ENCODE results near the gene TBL1X.

The TBL1X gene

DNA sequence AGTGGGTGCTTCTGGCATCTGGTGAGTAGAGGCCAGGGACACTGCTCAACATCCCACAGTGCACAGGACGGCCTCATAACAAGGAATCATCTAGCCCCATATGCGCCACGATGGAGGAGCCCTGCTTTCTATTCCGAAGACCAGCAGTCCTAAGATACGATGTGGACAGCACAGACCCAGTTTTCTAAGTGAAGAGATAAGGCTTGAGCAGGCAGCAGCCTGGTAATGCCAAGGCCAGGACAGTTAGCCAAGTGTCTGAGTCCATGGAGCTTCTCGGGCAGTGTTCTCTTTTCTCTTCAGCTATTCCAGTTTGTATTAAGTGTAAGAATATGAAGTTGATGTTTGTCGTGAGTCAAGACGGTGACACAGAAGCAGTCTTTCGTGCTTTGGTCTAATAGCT, 112.7 kb downstream of the TBL1X start:
- Histone ChIP-seq H3K9me3 (no peaks in the 10 kb centered on the region), H3K36me3 (no peaks in the 10 kb centered on the region), H3K27ac (no peak overlapping the region), H3K27me3 (no peaks in the 10 kb centered on the region), H3K4me1 (ENCODE audit: control insufficient read depth in 1 of 2, insufficient read depth in 1 of 2, low read depth in 1 of 2, low read length in 1 of 2) (peaks cover 3 to 13% of the 10 kb centered on the region in 2 experiments), H3K4me3 (ENCODE audit: low read depth in 1 of 2, low read length in 1 of 2) (no peak overlapping the region)
- TF ChIP-seq, protein P1, sequence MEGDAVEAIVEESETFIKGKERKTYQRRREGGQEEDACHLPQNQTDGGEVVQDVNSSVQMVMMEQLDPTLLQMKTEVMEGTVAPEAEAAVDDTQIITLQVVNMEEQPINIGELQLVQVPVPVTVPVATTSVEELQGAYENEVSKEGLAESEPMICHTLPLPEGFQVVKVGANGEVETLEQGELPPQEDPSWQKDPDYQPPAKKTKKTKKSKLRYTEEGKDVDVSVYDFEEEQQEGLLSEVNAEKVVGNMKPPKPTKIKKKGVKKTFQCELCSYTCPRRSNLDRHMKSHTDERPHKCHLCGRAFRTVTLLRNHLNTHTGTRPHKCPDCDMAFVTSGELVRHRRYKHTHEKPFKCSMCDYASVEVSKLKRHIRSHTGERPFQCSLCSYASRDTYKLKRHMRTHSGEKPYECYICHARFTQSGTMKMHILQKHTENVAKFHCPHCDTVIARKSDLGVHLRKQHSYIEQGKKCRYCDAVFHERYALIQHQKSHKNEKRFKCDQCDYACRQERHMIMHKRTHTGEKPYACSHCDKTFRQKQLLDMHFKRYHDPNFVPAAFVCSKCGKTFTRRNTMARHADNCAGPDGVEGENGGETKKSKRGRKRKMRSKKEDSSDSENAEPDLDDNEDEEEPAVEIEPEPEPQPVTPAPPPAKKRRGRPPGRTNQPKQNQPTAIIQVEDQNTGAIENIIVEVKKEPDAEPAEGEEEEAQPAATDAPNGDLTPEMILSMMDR (IDR thresholded peaks at IDR 0.05), result no peak

DNA sequence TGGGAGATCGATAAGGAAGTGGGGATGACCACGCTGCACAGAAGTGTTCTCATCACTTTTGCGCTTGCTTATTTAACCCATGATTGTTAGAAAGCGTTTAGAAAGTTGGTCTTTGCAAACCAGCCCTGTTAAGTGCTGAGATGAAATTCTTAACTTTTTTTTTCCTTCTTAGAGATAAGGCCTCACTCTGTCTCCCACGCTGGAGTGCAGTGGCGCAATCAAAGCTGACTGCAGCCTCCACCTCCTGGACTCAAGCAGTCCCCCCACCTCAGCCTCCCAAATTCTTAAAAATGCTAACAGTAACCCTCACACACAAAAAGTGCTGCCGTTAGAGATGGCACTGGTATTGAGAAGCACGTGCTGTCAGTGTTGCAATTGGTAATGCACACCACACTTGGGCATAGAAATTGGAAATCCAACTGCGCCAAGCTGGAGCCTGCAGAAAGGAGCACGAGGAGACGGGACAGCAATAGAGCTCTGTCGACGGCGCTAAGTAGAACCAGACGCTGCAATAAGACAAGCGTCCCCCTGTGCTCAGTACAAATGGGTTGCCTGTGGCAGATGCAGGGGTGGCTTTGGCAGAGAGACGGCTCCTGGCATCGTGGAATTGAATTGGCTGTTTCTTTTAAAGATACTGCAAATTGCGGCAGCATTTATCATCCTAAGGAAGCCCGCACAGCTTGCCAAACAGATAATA, 113.4 kb downstream of the TBL1X start:
- Histone ChIP-seq H3K4me3 (ENCODE audit: low read depth in 1 of 2, low read length in 1 of 2) (no peak overlapping the region), H3K27ac (no peak overlapping the region), H3K27me3 (no peaks in the 10 kb centered on the region), H3K9me3 (no peaks in the 10 kb centered on the region), H3K4me1 (ENCODE audit: control insufficient read depth in 1 of 2, insufficient read depth in 1 of 2, low read depth in 1 of 2, low read length in 1 of 2) (peaks cover 3 to 13% of the 10 kb centered on the region in 2 experiments), H3K36me3 (no peaks in the 10 kb centered on the region)
- TF ChIP-seq, protein P1 (IDR thresholded peaks at IDR 0.05), result no peak

DNA sequence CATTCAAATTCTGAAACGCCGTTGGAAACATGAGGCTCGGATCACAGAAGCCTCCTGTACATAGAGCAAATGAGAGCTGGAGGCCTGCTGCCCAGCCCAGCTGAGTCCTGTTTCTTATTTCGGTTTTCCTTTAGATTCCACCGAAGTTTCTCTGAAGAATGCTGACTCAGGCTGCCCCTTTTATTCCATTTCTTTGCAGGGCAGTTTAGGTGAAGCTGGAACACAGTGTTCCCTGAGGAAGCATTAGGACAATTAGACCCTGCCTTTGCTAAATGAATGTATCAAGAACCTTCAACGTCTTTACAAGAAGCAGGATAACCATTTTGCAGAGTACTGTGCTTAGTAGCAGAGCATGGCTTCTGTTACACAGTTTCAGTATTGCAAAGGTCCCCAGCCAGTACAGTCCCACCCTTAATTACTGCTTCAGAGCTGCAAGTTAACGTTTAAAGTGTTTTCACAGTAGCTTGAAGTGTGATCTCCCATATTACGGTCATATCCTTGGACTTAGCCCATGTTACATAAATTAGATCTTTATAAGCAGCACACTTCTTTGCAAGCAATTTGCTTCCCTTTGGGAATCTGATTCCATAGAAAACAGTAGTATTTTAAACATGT, 117.0 kb downstream of the TBL1X start:
- Histone ChIP-seq H3K36me3 (no peaks in the 10 kb centered on the region), H3K27ac (no peak overlapping the region), H3K27me3 (no peaks in the 10 kb centered on the region), H3K9me3 (no peaks in the 10 kb centered on the region), H3K4me1 (ENCODE audit: control insufficient read depth in 1 of 2, insufficient read depth in 1 of 2, low read depth in 1 of 2, low read length in 1 of 2) (peaks cover 3 to 13% of the 10 kb centered on the region in 2 experiments), H3K4me3 (ENCODE audit: low read depth in 1 of 2, low read length in 1 of 2) (no peak overlapping the region)
- TF ChIP-seq, protein P1 (IDR thresholded peaks at IDR 0.05), result no peak

DNA sequence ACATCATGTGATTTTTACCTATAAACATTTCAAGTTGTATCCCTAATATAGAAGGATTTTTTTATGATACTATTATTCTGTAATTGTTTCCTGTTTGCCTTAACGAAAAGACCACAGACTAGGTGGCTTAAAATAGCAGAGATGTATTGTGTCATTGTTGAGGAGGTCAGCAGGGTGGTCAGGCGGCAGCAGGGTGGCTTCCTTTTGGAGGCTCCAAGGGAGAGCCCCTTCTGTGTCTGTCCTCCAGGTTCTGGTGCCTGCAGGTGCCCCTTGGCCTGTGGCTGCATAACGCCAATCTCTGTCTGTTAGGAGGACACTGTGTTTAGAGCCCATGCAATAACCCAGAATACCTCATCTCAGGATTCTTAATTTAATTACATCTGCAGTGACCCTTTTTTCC, 118.1 kb downstream of the TBL1X start:
- no peaks in the 10 kb centered on the region for H3K36me3 ChIP-seq
- no peak overlapping the region for H3K27ac ChIP-seq
- H3K9me3 ChIP-seq, result no peaks in the 10 kb centered on the region
- H3K27me3 ChIP-seq, result no peaks in the 10 kb centered on the region
- no peak overlapping the region for H3K4me3 ChIP-seq (ENCODE audit: low read depth in 1 of 2, low read length in 1 of 2)
- TF ChIP-seq, protein P1 (IDR thresholded peaks at IDR 0.05), result no peak
- peaks cover 3 to 13% of the 10 kb centered on the region in 2 experiments for H3K4me1 ChIP-seq (ENCODE audit: control insufficient read depth in 1 of 2, insufficient read depth in 1 of 2, low read depth in 1 of 2, low read length in 1 of 2)

DNA sequence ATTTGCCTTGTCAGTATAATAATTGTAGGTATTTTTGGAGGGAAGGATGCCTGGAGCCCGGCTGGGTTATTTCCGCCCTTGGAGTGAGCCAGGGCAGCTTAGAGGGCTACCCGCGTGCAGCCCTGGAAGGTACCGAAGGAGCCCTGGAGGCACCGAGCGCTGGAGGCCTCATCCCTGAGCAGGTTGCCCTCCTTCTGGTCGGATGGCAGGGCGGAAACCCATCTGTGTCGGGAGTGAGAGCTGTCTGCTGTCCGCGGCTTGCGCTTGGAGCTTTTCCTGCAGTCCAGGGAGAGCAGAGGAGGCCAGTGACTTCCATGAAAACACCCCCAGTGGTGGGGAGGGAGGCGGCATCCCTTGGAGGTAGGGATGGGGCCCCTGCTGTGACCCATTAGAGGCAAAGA, 122.1 kb downstream of the TBL1X start:
- Histone ChIP-seq H3K9me3 (no peaks in the 10 kb centered on the region), H3K4me3 (ENCODE audit: low read depth in 1 of 2, low read length in 1 of 2) (no peak overlapping the region), H3K27ac (no peak overlapping the region), H3K27me3 (no peaks in the 10 kb centered on the region), H3K36me3 (no peaks in the 10 kb centered on the region), H3K4me1 (ENCODE audit: control insufficient read depth in 1 of 2, insufficient read depth in 1 of 2, low read depth in 1 of 2, low read length in 1 of 2) (no peaks in the 10 kb centered on the region)
- TF ChIP-seq, protein P1 (IDR thresholded peaks at IDR 0.05), result no peak

All from neutrophil (primary cell).